ENCODE data around the gene BFSP1.

Gene BFSP1

DNA sequence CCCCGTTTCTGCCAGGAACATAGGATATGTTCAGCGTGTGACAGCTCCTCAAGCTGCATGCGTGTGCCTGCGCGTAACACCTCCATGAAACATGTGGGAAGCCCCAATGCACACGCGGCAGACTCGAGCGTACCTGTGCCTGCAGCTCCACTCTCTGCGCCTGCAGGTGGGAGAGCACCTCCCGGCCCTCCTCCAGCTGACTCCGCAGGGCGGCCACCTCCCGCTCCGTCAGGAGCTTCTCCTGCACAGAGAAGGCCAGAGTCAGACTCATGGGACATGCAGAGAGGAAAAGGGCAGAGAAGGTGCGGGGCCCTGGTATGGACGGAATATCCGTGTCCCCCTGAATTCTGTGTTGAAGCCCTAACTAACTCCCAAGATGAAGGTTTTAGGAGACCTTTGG lies 22.4 kb downstream of the BFSP1 start:
- DNase-seq (ENCODE audit: low spot score): no peak
- in situ Hi-C loops (cut with MboI; ENCODE audit: low pct_unique_long_range_greater_than_20kb, low sequenced_read_pairs, unreplicated experiment): loop anchor here (25.0 kb wide), 1 partner anchor 779 kb away; the partner anchor contains the start of gene ZNF133
- TF ChIP-seq, protein P1, sequence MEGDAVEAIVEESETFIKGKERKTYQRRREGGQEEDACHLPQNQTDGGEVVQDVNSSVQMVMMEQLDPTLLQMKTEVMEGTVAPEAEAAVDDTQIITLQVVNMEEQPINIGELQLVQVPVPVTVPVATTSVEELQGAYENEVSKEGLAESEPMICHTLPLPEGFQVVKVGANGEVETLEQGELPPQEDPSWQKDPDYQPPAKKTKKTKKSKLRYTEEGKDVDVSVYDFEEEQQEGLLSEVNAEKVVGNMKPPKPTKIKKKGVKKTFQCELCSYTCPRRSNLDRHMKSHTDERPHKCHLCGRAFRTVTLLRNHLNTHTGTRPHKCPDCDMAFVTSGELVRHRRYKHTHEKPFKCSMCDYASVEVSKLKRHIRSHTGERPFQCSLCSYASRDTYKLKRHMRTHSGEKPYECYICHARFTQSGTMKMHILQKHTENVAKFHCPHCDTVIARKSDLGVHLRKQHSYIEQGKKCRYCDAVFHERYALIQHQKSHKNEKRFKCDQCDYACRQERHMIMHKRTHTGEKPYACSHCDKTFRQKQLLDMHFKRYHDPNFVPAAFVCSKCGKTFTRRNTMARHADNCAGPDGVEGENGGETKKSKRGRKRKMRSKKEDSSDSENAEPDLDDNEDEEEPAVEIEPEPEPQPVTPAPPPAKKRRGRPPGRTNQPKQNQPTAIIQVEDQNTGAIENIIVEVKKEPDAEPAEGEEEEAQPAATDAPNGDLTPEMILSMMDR (IDR thresholded peaks at IDR 0.05; ENCODE audit: extremely low read depth, insufficient read depth, missing control alignments): no peak

DNA sequence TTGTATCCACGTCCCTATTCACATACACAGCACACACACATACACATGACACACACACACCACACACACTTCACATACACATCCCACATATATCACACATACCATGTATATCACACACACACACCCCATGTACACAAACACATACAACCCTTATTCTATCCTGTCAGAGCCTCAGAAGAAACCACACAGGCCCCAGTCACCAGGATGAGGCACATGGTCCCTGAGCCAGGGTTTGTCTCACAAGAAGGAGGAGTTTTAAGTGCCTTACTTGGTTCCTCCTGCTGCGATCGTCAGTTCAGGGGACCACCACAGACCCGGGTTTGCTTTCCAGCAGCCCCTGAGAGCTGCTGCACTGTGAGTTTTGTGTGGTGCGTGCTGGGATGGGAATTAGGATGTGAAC lies 23.6 kb downstream of the BFSP1 start:
- in situ Hi-C loops (cut with MboI; ENCODE audit: low pct_unique_long_range_greater_than_20kb, low sequenced_read_pairs, unreplicated experiment): loop anchor here (25.0 kb wide), 1 partner anchor 780 kb away; the partner anchor contains the start of gene ZNF133
- no peak for DNase-seq (ENCODE audit: low spot score)
- TF ChIP-seq, protein P1 (IDR thresholded peaks at IDR 0.05; ENCODE audit: extremely low read depth, insufficient read depth, missing control alignments): no peak

DNA sequence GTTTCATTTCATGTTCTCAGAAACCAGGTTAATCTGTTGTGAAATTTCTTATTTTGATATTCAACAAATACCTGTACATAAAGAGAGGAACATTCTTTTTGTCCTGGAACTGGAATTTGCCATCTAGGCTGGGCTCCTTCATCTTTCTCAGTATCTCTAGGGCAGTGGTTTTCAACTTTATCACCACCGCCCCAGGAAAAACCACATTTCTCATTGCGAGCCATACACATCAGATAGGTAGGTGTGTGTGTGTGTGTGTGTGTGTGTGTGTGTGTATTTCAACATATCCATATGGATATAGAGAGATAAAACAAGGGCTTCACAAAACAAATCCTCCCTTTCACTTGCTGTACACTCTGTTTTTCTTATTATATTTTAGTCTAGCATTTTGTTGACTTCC lies 24.1 kb downstream of the BFSP1 start:
- in situ Hi-C loops (cut with MboI; ENCODE audit: low pct_unique_long_range_greater_than_20kb, low sequenced_read_pairs, unreplicated experiment): loop anchor here (25.0 kb wide), 1 partner anchor 780 kb away; the partner anchor contains the start of gene ZNF133
- TF ChIP-seq, protein P1 (IDR thresholded peaks at IDR 0.05; ENCODE audit: extremely low read depth, insufficient read depth, missing control alignments): no peak
- no peak for DNase-seq (ENCODE audit: low spot score)

DNA sequence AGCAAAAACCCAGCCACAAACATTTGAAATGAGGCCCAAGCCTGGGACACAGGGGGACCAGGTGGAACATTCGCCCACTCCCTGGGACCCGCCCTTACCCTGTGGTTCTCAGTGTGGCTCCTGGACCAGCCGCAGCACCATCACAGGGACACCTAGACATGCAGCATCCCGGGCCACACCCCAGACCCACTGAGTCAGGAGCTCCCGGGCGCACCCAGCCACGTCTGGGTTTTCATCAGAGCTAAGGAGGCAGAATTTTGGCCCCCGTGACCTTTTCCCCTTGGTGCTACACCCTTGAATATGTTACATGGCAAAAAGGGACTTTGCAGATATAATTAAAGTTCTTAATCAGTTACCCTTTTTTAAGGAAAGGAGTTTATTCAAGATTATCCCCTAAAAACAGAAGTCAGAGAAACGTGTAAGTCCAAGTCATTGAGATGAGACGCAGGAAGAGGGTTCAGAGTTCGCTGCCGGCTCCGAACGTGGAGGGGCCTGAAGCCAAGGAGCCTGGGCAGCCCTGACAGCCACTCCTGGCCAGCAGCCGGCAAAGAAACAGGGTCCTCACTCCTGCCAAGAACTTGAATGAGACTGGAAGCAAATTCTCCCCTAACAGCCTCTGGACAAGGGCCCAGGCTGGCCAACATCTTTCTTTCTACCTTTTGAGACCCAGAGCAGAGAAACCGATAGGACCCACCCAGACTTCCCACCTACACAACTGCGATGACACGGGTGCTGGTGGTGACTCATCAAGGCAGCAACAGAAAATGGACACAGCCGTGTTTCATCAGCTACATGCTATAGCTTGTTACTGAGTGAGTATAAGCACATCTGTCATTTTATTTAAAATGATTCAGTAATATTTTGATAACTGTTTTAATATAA lies 25.3 kb downstream of the BFSP1 start:
- TF ChIP-seq, protein P1 (IDR thresholded peaks at IDR 0.05; ENCODE audit: extremely low read depth, insufficient read depth, missing control alignments): no peak
- no peak for DNase-seq (ENCODE audit: low spot score)
- in situ Hi-C loops (cut with MboI; ENCODE audit: low pct_unique_long_range_greater_than_20kb, low sequenced_read_pairs, unreplicated experiment): loop anchor here (25.0 kb wide), 1 partner anchor 781 kb away; the partner anchor contains the start of gene ZNF133

DNA sequence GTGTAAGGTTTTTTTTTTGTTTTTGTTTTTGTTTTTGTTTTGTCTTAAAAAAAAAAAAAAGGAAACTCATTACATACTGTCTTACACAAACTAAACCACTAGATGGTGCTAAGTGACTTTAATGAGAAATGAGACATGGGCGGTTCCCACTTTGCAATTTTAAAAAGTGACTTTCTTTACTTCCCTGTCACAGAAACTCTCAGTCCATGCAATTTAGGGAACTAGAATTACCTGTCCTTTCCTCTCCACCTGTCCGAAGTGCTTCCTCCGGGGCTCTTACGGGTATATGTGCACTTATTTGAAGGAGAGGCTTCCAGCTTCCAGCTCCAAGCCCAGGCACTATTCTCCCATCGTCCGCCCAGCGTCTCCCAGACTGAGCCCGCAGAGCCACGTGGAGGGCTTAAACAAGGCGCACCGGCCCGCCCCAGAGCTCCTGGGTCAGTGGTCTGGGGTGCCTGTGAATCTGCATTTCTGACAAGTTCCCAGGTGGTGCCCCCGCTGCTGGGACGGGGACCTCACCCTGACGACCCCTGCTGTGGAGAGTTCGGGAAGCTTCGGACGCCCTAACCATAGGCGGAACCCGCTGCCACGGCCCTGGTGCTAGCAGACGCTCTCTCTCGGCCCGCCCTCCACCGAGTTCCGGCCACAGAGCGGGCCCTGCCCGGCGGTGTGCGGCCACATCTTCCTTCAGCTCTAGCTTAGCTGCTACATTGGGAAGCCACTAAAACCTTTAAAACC lies 26.1 kb downstream of the BFSP1 start:
- in situ Hi-C loops (cut with MboI; ENCODE audit: low pct_unique_long_range_greater_than_20kb, low sequenced_read_pairs, unreplicated experiment): loop anchor here (25.0 kb wide), 1 partner anchor 782 kb away; the partner anchor contains the start of gene ZNF133

More for the DNA sequence above, 26.1 kb downstream of the BFSP1 start:
- TF ChIP-seq, protein P1 (IDR thresholded peaks at IDR 0.05; ENCODE audit: extremely low read depth, insufficient read depth, missing control alignments): peak; percentile 47
- DNase-seq (ENCODE audit: low spot score): peak; percentile 64
